NCI-H2171 (cell line): ENCODE measurements around the gene SLC35B4.
"Not testable (repeated sequence)": the region's sequence is repeated elsewhere in the genome, so short reads cannot be mapped to it uniquely, and the experiment has no call there.

Source experiments
- DNase-seq: peaks from one replicate; lab custom pipeline; 2025; lab: John Stamatoyannopoulos, UW

The SLC35B4 gene

GRCh38 chr7:134331393-134331792 is 14.7 kb upstream of the SLC35B4 start:
- no peak for DNase-seq

GRCh38 chr7:134330974-134331373 is 14.2 kb upstream of the SLC35B4 start:
- no peak for DNase-seq

GRCh38 chr7:134329614-134330346 is 13.1 kb upstream of the SLC35B4 start:
- no peak for DNase-seq

- DNase-seq, result no peak
These were observed 12.2 kb upstream of the SLC35B4 start for GRCh38 chr7:134328900-134329299.

- DNase-seq, result no peak
These were observed 11.2 kb upstream of the SLC35B4 start for GRCh38 chr7:134327896-134328295.

GRCh38 chr7:134324107-134324506 is 7.4 kb upstream of the SLC35B4 start:
- DNase-seq, result no peak

- no peak for DNase-seq
These were observed 3.5 kb upstream of the SLC35B4 start for GRCh38 chr7:134320201-134320600.

- DNase-seq, result no peak
These were observed 1.7 kb upstream of the SLC35B4 start for GRCh38 chr7:134318443-134318842.

GRCh38 chr7:134317434-134317833 is 704 bp upstream of the SLC35B4 start:
- DNase-seq, result no peak

GRCh38 chr7:134315679-134316538 is 821 bp downstream of the SLC35B4 start:
- no peak for DNase-seq

- no peak for DNase-seq
These were observed 3.2 kb downstream of the SLC35B4 start for GRCh38 chr7:134313543-134313942.

GRCh38 chr7:134312717-134313116 is 4.0 kb downstream of the SLC35B4 start:
- DNase-seq, result no peak

- DNase-seq, result no peak
These were observed 4.9 kb downstream of the SLC35B4 start for GRCh38 chr7:134311807-134312206.

- DNase-seq, result no peak
These were observed 8.2 kb downstream of the SLC35B4 start for GRCh38 chr7:134308548-134308947.

- DNase-seq, result no peak
These were observed 9.4 kb downstream of the SLC35B4 start for GRCh38 chr7:134307320-134307719.

- no peak for DNase-seq
These were observed 14.6 kb downstream of the SLC35B4 start for GRCh38 chr7:134302120-134302519.

- no peak for DNase-seq
These were observed 15.1 kb downstream of the SLC35B4 start for GRCh38 chr7:134301592-134301991.

- no peak for DNase-seq
These were observed 15.7 kb downstream of the SLC35B4 start for GRCh38 chr7:134300988-134301387.

- DNase-seq, result no peak
These were observed 17.6 kb downstream of the SLC35B4 start for GRCh38 chr7:134298902-134299683.

GRCh38 chr7:134297489-134297888 is 19.2 kb downstream of the SLC35B4 start:
- no peak for DNase-seq

GRCh38 chr7:134295982-134296381 is 20.7 kb downstream of the SLC35B4 start:
- DNase-seq, result not testable (repeated sequence)

- no peak for DNase-seq
These were observed 23.6 kb downstream of the SLC35B4 start for GRCh38 chr7:134293002-134293740.
